Keratinocyte (primary cell): ENCODE results near the gene RAB29.

ENCODE experiments used
- CTCF ChIP-seq, 3 experiments: IDR thresholded peaks in 1 of 3; conservative IDR thresholded peaks in 1 of 3; optimal IDR thresholded peaks in 1 of 3; 2 replicates in 2 of 3; 3 replicates in 1 of 3; pipeline versions ENCODE3 to v1.5.1; 2011; ENCODE audit warnings: low read length in 3 of 3, mild to moderate bottlenecking in 3 of 3, moderate library complexity in 2 of 3, control low read depth in 1 of 3, inconsistent platforms in 1 of 3; ENCODE audit not compliant: insufficient read depth in 2 of 3; ENCODE audit errors: extremely low read depth in 1 of 3
- EZH2 ChIP-seq: IDR thresholded peaks from one replicate; pipeline ENCODE4 v1.6.1; 2012; ENCODE audit warnings: inconsistent platforms, mild to moderate bottlenecking, low read length, moderate library complexity

- TF ChIP-seq CTCF (optimal IDR thresholded peaks at IDR 0.05 in 1 of 3, IDR thresholded peaks at IDR 0.05 in 1 of 3, conservative IDR thresholded peaks at IDR 0.05 in 1 of 3; ENCODE audit: extremely low read depth in 1 of 3, insufficient read depth in 2 of 3, low read length in 3 of 3) (no peak), EZH2 (no peak)
These were observed 55.5 kb downstream of the RAB29 start for GRCh38 chr1:205719762-205720161.
